Fibroblast of peridontal ligament (primary cell): Measurements from ENCODE around the gene CCNF.

Source experiments
- DNase-seq: peaks from one replicate; pipeline ENCODE4 v3.0.0-alpha.2; 2010; ENCODE audit errors: extremely low read depth

Gene CCNF

DNA sequence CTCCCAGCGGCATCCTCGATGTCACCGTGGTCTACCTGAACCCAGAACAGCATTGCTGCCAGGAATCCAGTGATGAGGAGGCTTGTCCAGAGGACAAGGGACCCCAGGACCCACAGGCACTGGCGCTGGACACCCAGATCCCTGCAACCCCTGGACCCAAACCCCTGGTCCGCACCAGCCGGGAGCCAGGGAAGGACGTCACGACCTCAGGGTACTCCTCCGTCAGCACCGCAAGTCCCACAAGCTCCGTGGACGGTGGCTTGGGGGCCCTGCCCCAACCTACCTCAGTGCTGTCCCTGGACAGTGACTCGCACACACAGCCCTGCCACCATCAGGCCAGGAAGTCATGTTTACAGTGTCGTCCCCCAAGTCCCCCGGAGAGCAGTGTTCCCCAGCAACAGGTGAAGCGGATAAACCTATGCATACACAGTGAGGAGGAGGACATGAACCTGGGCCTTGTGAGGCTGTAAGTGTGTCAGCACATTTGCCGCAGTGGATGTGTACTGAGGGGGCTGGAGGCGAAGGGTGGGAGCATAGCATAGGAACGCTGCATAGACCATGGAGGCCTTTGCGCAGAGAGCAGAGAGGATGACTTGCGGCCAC lies 27.4 kb downstream of the CCNF start:
- DNase-seq, result no peak

DNA sequence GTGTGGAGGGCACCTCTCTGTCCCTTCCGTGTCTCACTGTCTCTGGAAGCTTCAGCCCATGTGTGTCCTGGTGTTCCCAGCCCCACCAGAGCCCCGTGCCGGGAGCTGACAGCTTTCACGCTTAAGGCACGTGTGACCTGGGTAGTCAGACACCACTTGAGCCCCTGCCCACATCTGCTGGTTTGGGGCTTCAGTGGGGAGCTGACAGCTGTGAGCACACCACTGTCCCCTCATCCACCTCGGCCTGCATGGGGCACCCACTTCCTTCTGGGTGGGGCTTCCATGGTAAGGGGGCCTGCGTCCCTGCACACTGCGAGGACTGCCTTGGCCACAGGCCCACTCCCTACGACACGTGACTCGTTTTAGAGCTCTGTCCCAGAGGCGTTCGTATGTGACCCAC lies 28.0 kb downstream of the CCNF start:
- no peak for DNase-seq

DNA sequence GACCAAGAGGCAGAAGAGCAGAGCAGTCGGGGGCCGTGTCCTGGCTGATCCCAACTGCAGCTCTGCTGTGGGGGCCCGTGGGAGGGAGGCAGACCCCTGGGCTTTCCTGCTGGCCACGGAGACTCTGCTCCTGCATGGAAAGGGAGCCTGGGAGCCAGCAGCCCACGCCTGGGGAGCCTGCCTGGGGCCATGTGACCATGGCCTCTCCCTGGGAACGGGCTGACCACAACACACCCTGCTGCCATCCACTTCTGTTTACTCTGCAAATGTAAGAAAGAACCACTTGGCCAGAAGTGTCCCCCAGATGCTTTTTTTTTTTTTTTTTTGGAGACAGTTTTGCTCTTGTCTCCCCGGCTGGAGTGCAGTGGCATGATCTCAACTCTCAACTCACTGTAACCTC lies 28.7 kb downstream of the CCNF start:
- no peak for DNase-seq

DNA sequence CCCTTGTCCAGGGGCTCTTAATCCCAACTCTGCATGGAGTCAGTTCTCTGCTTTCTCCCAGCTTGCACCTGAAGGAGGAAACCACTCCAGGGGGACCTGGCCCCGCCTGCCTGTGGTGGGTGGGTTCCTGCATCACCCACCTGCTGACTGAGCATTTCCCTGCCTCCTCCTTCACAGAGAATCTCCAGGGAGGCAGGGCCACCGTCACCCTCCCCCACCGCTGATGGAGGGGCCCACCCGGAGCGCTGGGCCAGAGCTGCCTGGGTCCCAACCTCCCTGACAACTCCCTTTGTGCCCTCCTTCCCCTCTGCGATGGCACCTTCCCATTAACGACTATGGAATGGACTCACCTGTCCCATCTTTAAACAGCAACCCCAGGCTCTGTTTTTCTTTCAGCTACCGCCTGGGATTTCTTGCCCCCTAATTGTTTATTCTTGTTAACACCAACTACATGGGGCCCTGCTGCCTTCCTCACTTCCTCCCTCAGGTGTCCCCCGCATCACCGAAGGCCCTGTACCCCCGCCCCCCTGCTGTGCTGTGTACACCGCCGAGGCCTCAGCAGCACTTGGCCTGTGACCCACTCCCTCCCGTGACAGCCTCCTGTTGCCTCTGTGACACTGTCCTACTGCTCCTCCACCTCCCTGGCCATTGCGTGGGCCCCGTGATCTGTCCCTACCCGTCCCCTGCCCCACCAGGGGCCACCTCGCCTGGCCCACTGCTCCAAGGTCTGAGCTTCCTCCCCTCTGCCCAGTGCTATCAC lies 29.8 kb downstream of the CCNF start:
- no peak for DNase-seq

DNA sequence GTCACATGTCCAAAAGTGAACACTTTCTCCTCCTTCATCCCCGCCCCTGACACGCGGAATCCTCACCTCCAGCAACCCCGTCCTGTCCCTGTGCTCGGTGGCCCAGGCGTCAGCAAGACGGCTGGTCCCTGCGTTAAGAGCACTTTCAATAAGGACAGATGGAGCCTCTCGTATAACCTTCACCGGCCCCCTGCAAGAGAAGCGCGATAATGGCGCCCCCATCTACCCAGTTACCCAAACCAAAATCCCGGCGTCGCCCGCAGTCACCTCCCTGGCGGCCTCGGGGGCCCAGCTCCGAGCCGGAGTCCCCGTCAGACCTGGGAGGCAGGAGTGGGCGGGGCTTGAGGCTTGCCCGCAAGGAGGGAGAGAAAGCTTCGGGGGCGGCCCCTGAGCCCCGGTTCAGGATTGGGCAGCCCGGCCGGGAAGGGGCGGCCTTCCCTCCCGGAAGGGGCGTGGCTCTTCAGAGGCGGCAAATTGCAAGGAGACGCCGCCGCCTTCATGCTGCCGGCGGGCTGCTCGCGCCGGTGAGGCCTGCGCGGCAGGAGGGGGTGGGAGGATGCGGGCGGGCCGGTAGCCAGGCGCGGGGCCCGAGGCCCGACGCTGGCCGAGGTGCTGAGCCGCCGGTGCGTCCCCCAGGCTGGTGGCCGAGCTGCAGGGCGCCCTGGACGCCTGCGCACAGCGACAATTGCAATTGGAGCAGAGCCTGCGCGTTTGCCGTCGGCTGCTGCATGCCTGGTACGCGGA lies 30.6 kb downstream of the CCNF start, which contains the start of gene TEDC2:
Gene TEDC2, plus strand, starts transcription at position 463 of the 744 bp plus-strand sequence. Its CDS starts 36 bp downstream, at position 499.
- DNase-seq, result peak; percentile 78

DNA sequence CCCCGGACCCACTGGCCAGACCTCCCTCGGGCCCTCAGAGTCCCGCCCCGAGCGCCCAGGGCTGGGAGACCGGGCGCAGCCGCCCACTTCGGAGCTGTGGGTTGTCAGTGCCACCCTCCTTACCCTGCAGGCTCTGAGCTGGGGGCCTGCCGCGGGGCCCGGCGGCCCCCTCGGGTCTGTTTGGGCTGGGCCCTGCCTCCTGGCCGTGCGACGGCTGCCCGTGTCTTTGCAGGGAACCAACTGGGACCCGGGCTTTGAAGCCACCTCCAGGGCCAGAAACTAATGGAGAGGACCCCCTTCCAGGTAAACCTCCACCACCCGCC lies 31.1 kb downstream of the CCNF start:
- DNase-seq, result no peak

DNA sequence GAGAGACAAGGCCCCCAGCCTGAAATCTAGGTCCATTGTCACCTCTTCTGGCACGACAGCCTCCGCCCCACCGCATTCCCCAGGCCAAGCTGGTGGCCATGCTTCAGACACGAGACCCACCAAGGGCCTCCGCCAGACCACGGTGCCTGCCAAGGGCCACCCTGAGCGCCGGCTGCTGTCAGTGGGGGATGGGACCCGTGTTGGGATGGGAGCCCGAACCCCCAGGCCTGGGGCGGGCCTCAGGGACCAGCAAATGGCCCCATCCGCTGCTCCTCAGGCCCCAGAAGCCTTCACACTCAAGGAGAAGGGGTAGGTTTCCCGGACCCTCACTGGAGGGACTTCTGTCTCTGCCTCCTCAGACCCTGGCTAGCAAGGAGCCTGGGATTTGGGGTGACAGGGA lies 31.7 kb downstream of the CCNF start:
- DNase-seq, result no peak

DNA sequence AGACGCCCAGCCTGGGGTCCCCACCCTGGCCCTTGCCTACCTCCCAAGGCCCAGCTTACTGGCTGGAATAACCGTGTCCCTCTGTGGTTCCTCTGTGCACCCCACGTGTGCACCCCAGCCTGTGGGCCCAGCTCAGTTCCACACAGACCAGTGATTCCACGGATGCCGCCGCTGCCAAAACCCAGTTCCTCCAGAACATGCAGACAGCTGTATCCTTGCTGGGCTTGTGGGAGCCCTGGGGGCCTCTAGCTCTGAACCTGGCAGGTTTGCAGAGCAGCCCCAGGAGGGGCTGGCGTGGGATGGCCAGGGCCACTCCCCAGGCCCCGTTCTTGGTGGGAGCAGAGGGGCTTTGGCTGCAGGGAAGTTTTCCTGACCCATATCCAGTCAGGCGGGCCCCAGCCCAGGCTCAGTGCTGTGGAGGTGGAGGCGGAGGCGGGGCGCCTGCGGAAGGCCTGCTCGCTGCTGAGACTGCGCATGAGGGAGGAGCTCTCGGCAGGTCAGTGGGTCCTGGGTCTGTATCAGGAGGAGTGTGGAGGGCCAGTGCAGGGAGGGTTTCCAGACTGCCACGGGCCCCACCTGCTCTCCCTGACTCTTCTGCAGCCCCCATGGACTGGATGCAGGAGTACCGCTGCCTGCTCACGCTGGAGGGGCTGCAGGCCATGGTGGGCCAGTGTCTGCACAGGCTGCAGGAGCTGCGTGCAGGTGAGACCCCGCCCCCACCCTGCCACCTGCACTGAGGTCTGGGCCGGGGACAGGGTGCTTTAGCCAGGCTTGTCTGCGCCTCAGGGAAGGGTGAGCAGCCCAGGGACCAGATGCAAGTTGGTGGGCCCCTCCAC lies 33.0 kb downstream of the CCNF start:
- DNase-seq, result no peak

DNA sequence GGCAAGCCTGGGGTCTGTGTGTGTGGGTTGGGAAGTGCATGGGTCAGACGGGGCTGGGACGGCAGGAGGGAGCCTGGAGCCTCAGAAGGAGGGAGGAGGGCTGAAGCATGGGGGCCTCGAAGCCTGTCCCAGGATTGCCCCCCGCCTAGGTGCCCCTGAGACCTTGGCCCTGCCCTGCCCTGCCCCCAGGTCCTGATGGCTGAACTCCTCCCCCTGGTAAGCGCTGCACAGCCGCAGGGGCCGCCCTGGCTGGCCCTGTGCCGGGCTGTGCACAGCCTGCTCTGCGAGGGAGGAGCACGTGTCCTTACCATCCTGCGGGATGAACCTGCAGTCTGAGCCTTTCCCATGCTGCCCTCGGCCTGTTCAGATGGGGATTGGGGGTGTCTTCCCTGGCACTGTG lies 35.1 kb downstream of the CCNF start:
- no peak for DNase-seq

DNA sequence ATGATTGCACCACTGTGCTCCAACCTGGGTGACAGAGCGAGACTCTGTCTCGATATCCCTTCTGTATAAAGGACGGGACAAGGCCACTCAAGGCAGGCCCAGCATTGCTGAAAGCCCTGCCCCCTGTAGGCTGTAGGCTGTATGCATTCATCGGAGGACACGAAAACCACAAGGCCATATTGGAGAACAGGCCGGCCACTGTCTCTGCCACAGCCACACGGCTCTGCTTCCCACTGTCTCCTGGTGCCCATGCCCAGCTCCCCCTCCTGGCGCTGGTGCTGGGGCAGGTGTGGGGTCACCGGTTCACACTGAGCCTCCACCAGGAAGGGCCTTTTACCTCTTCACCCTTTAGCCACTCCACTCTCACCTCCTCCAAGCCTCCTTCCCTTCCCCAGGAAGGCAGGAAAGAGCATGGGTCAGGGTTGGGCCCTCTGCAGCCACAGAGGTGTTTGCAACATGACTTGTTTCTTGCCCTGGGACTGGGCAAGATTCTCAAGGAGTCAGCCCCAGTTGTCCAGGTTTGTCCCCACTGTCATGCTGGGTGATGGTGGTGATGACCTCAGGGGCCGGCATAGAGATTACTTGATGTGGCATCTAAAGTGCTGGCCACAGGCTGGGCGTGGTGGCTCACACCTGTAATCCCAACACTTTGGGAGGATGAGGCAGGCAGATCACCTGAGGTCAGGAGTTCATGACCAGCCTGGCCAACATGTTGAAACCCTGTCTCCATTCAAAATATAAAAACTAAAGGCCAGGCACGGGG lies 36.6 kb downstream of the CCNF start:
- no peak for DNase-seq

DNA sequence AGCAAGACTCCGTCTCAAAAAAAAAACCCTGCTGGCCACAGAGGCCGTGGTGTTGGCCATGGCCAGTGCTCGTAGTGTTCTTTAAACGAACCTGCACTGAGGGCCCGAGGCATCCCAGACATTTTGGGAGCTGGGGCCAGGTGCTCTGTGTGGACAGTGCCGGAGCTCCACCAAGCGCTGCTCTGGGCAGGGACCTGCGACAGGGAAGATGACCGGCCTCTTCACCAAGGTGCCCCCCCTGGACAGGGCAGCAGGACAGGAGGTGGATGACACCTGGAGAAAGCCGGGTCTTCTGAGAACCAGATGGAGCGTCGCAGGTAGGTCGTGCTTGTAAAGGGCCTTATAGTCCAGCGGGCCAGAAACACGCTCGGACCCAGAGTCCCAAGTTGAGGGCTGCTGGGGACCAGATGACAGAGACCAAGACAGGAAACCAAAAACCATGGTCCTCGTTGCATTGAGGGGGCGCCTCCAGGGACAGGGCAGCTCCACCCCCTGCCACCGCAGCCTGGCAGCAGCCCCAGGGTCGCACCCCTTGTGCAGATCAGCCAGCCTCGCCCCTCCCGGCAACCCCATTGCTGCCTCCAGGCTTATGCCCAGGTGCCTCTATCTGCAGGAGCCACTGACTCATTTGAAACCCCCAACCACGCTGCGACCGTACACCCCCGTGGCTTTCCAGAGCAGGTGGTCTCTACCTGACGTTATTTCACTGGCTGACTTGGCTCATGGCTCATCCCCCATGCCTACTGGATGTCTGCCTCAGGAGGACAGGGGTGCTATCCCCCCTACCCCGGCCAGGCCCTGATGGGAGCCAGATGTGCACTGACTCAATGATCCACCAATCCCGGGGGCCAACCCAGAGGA lies 37.6 kb downstream of the CCNF start:
- DNase-seq, result no peak

DNA sequence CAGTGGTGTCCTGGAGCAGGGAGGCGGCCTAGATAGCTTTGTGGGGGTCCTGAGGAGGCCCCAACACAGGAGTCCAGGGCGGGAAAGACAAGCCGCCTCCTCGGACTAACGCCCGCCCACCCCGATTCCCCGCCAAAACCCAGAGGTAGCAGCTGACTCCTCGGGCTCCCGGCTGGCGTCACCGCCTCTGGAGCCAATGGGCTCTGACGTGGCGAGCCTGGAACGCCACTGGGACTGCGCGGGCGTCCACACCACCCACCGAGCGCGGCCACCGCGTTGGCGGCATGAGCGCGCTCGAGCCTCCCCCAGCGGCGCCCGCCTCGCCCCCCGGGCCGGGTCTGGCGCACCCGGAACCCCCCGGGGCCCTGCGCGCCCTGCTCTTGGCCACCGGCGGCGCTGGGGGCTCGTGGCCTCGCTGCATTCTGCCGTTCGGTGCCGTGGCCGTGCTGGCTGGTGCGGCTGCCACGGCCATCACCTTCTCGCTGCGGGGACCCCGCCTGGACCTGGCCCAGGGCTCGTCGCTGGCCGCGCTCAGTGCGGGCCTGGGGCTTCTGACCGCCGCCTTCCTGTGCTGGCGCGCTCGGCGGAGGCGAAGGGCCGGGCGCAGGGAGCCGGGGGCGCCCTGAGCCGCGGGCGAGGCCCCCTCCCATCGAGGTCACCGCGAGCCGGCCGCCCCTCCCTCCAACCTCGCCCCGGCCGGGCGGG lies 38.4 kb downstream of the CCNF start:
- peak; percentile 67 for DNase-seq

DNA sequence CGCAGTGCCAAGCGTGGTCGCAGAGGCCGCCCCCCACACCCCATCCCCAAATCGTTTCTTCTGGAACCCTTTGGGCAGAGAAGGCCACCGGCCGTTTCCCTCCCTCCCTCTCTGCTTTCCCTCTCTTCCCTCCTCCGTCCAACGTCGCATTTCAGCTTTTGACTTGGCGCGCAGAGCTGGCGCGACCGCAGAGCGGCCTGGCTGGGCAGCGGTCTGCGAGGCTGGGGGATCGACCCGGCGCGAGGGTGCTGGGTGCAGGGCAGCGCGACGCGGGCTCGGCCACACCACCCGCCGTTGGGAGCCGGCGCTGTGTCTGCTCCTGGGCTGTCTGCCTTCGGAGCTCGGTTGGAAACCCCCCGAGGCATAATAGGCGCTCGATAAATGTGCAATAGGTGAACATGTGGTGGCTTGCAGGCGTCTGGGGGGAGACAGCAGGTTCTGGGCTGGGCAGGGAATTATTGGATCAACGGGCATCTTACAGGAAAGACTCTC lies 39.0 kb downstream of the CCNF start:
- no peak for DNase-seq

DNA sequence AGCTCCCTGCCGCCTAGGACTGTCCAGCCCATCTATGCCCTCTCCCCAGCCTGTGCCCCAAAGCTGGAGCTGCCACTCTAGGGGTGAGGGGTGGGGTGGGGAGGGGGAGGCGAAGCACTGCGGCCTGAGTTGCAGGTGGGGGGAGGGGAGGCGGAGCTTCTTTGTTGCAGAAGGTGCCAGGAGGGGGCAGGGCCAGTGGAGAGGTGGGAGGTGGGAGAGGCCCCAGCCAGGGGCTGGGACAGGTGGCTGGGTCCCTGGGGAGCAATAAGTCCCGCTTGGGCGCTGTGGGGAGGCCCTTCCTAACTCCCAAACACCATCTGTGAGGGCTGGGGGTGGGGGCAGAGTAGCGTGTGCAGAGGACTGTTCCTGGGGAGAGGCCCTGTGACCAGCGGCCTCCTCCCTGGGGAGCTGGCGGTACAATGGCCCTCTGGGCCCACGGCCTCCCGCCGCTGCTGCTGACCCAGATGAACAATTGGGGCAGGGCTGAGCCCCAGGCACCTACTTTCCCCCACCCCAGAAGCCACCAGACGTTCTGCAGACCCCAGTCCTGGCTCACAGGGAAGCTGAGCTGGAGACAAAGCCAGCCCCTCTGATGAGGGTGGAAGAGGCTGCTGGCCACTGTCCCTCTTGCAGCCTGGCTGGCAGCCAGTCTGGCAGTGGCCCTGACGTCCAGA lies 39.6 kb downstream of the CCNF start:
- no peak for DNase-seq

DNA sequence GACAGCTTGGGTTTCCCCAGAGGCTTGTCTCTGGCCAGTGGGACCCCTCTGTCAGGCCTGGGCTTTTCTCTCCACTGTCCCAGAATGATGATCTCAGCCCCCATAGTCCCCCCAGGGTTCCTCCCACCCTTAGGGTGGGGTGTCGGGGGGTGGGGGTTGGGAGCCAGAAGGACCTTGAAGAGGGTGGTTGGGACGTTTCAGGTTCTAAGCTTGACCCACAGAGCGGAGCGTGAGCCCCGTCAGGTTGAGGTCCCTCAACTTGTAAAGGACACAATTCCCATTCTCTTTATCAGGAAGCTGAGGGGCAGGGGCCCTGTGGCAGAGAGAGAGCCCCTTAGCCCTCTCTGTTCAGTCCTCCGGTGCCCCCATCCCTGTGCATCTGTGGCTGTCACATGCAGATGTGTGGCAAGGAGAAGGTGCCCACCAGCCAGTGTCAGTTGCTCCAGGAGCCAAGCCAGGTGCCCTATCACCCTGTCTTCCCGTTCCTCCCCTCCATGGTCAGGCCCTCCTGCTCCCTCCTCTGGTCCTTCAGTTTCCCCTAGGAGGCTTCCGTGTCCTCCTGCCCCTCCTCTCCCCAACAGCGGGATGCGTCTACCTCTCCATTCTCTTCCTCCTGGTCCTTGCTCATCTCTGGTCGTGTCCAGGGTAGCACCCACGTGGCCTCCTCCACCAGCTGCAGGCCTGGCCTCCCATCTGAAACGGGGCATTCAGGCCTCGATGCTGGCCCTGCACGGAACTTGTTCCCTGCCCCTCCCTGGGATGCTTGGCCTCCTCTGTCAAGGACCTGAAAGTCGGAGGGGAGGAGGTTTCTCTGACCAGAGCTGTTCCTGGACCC lies 40.4 kb downstream of the CCNF start:
- DNase-seq, result no peak

DNA sequence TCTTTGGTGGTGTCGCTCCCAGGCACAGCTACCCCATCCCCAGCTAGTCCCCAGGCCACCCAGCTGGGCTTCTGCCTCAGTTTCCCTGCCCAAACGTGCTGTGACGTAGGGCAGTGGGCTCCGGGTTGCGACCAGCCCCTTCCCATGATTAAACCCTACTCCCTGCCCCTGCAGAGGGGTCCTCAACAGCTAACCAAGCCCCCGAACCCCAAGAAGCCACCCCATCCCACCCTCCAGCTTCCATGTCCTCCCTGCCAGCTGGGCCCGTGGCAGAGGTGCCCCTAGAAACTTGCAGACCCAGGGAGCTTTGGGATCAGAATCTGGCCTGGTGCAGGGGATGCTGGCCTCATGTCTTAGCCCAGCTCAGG lies 41.0 kb downstream of the CCNF start:
- no peak for DNase-seq

DNA sequence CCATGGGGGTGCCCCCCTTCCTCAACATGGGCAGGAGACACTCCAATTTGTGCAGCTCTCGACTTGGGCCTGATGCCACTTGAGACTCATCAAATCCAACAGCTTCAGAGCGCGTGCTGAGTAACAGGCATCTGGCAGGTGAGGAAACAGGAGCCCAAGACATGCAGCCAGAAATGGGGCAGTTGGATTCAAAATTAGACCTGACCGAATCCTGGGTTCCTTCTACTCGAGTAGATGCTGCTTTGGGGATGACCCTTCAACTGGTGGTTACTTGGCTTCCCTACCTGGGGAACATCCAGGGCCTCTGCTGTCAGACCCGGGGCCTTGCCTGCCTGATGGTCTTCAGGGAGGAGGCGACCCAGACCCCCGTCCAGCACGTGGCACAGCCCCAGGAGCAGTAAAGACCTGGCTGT lies 41.4 kb downstream of the CCNF start:
- no peak for DNase-seq

DNA sequence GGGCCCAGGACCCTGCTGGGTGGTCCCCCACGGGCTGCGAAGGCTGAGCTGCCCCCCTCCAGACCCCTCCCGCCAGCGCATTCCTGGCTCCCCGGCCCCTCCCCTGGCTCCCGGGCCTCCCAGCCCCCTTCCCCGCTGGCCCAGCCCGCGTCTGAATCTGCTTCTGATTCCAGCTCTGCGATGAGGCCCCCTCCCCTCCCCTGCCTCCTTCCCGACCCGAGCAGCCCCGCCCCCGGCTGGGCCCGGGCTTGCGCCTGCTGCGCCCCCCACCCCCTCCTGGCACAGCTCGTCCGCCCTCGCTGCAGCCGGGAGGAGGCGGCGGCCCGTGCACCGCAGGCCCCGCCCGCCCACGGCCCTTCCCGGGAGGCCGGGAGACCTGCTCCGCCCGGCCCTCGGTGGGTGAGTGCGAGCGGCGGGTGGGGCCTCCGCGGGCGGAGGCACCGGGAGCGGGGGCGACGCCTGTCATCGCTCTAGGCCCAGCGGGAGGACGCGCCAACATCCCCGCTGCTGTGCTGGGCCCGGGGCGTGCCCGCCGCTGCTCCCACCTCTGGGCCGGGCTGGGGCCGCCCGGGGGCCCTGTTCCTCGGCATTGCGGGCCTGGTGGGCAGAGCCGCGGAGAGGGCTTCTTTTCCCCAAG lies 41.9 kb downstream of the CCNF start, which contains the start of gene NTN3:
Gene NTN3, plus strand, starts transcription at position 282 of the 637 bp plus-strand sequence. CDS start 405 bp downstream, outside the sequence.
- DNase-seq, result no peak
